Erythroblast (primary cell): ENCODE data around the gene MEX3A.

Experiments used
- GATA1 ChIP-seq: IDR thresholded peaks from 2 replicates; pipeline ENCODE4 v1.6.1; 2011; ENCODE audit warnings: low read depth, mild to moderate bottlenecking, control low read depth, low read length, moderate library complexity
- POLR2A ChIP-seq: IDR thresholded peaks from 2 replicates; pipeline ENCODE4 v1.6.1; 2011; ENCODE audit warnings: mild to moderate bottlenecking, low read length

- TF ChIP-seq POLR2A: no peak
- TF ChIP-seq GATA1: no peak
These were observed 12.5 kb downstream of the MEX3A start for GRCh38 chr1:156069490-156070455.
